Nephron progenitor cell (in vitro differentiated cells): Measurements from ENCODE around the gene CEACAM6.
A peak's percentile ranks its signal among the peaks of the same experiment; 100 is the strongest.

Experiments
- DNase-seq: peaks from one replicate; pipeline ENCODE4 v3.0.0; 2021
- H3K27ac Mint-ChIP-seq: 2 replicates; pipeline ENCODE4 v1.8.0; 2021; ENCODE audit warnings: mild to moderate bottlenecking, moderate library complexity, mixed read lengths
- H3K27me3 Mint-ChIP-seq: 2 replicates; pipeline ENCODE4 v1.8.0; 2021; ENCODE audit warnings: mild to moderate bottlenecking, low read depth, mixed read lengths; ENCODE audit not compliant: poor library complexity
- H3K36me3 Mint-ChIP-seq: 2 replicates; pipeline ENCODE4 v1.8.0; 2021; ENCODE audit warnings: low read depth, mixed read lengths
- H3K4me1 Mint-ChIP-seq: 2 replicates; pipeline ENCODE4 v1.8.0; 2021; ENCODE audit warnings: mixed read lengths
- H3K4me3 Mint-ChIP-seq: 2 replicates; pipeline ENCODE4 v1.8.0; 2021; ENCODE audit warnings: mild to moderate bottlenecking, moderate library complexity, mixed read lengths
- H3K9me3 Mint-ChIP-seq: 2 replicates; pipeline ENCODE4 v1.8.0; 2021; ENCODE audit warnings: mild to moderate bottlenecking, moderate library complexity, mixed read lengths
- TF ChIP-seq, protein P1 (sequence below): fragments of 200-600 bp; sonication (generic); IDR thresholded peaks from 2 replicates; pipeline ENCODE4 v1.5.0; 2021; ENCODE audit warnings: antibody characterized with exemption

Gene CEACAM6

DNA sequence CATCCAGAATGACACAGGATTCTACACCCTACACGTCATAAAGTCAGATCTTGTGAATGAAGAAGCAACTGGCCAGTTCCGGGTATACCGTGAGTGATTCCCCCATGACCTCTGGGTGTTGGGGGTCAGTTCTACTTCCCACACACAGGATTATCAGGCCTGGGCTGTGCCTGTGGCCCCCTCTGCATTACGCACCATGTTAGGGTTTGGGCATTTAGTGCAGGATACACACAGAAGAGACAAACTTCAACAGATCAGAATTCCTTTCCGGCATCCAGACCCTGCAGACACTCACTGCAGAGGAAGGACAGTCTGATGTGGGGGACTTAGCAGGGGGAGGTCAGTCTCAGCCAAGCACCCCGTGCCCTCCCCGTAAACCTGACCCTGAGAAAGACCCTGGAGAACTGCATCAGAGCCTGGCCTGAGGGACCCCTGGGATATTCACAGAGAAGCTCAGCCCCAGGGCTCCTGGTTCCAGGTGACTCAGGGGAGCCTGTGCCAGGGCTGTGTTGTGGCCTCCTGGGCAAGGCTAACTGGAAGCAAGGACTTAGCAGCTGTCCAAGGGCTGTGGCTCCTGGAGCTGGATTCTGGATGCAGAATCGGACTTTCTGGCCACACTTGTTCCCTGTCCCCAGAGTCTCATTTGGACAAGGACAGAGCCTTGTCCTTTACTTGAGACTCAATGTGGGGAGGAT, 45.2 kb upstream of the CEACAM6 start:
- Mint-ChIP-seq H3K36me3 (peaks cover 5% of the 10 kb centered on the region), H3K4me1 (no peaks in the 10 kb centered on the region), H3K27me3 (peaks cover 15% of the 10 kb centered on the region), H3K27ac (no peak overlapping the region), H3K9me3 (peaks cover 92% of the 10 kb centered on the region), H3K4me3 (no peak overlapping the region)
- TF ChIP-seq, protein P1, sequence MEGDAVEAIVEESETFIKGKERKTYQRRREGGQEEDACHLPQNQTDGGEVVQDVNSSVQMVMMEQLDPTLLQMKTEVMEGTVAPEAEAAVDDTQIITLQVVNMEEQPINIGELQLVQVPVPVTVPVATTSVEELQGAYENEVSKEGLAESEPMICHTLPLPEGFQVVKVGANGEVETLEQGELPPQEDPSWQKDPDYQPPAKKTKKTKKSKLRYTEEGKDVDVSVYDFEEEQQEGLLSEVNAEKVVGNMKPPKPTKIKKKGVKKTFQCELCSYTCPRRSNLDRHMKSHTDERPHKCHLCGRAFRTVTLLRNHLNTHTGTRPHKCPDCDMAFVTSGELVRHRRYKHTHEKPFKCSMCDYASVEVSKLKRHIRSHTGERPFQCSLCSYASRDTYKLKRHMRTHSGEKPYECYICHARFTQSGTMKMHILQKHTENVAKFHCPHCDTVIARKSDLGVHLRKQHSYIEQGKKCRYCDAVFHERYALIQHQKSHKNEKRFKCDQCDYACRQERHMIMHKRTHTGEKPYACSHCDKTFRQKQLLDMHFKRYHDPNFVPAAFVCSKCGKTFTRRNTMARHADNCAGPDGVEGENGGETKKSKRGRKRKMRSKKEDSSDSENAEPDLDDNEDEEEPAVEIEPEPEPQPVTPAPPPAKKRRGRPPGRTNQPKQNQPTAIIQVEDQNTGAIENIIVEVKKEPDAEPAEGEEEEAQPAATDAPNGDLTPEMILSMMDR = no peak
- no peak for DNase-seq

DNA sequence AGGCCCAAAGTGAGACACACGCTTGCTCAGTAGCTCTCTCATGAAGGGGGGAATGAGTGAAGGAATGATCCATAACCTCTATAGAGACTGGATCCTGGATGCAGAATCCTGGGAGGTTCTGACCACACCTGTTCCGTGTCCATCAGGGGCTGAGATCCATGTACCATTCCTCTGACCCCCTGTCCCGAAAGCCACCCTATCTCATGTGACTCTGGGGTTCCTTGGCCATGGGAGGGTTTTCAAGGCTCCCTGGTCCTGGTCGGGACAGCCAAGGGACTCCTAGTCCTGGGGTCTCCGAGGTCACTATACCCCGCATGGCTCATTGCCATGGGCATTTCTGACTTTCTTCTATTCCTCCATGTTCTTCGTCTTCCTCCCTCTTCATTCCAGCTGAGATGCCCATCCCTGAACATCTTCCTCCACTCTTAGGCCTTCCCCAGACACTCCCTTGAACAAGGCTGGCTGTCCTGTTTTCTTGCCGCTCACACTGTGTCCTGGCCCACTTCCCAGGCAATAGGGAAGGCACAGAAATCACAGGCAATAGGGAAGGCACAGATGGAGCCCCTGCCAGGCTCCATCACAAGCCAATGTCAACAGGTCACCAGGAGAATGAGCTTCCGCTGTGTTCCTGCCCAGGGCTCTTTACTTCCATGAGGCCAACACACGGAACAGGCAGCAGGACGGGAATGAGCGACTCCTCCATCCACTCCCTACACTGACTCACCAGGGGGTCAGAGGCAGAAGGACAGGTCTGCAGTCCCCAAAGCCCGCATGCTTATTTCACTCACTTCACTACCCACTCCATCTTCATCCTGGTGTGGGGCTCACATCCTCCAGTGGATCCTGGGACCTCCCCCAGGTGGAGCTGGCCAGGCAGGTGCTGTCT, 43.7 kb upstream of the CEACAM6 start:
- Mint-ChIP-seq H3K4me3 (no peak overlapping the region), H3K4me1 (no peaks in the 10 kb centered on the region), H3K27me3 (peaks cover 19% of the 10 kb centered on the region), H3K27ac (peak overlapping the region; percentile 81), H3K36me3 (no peaks in the 10 kb centered on the region), H3K9me3 (peaks cover 90% of the 10 kb centered on the region)
- DNase-seq = no peak
- TF ChIP-seq, protein P1 = no peak

DNA sequence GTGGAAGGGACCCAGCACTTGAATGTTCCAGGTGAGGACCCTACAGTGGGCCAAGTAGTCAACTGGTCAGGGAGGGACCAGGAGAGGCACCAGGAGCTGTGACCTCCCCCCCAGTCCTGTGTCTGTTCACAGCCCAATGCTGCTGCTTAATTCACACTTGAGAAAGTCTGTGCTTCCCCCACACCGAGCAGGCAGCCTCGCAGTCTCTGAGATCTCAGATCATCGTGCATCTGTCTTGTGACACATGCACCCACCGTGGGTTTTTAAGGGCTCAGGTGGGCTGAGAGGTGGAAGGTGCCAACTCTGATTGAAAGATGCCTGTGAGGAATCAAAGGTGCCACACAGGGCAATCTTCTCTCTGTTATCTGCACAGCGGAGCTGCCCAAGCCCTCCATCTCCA, 40.7 kb upstream of the CEACAM6 start:
- Mint-ChIP-seq H3K4me1 (no peaks in the 10 kb centered on the region), H3K9me3 (peaks cover 90% of the 10 kb centered on the region), H3K36me3 (no peaks in the 10 kb centered on the region), H3K27ac (no peak overlapping the region), H3K27me3 (peaks cover 15% of the 10 kb centered on the region), H3K4me3 (no peak overlapping the region)
- TF ChIP-seq, protein P1 = no peak
- no peak for DNase-seq

DNA sequence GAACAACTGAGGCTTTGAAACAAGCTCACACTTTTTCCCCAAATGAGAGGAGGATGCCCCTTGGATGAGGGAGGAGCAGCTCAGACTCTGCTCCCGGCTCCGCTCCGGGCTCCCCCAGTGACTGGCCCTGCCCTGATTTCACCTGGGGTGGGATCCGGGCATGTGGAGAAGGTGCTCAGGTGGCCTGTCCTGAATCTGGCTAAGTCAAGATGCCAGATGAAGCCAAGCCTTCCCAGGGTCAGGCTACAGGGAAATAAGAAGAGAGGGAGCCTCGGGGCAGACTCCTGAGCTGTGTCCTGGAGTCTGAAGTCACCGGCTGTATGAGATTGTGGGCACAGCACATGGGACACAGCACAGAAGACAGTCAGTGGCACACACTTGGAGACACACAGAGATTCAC, 36.6 kb upstream of the CEACAM6 start:
- Mint-ChIP-seq H3K36me3 (no peaks in the 10 kb centered on the region), H3K4me3 (no peak overlapping the region), H3K9me3 (peaks cover 81% of the 10 kb centered on the region), H3K27ac (no peak overlapping the region), H3K4me1 (no peaks in the 10 kb centered on the region), H3K27me3 (peaks cover 6% of the 10 kb centered on the region)
- DNase-seq = no peak
- TF ChIP-seq, protein P1 = no peak

DNA sequence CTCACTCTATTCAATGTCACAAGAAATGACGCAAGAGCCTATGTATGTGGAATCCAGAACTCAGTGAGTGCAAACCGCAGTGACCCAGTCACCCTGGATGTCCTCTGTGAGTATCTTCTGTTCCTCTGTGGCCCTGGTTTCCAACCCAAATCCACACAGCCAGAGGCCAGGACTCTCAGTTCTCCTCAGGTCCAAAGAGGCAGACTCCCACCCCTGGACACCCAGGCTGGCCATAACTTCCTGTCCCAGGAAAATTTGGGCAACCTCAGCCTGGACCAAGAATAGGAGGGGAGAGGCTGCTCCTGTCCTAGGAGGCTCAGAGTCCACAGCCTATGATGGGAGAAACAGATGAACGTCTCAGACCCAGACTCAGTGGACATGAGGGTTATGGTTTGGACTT, 35.2 kb upstream of the CEACAM6 start:
- Mint-ChIP-seq H3K36me3 (no peaks in the 10 kb centered on the region), H3K9me3 (peaks cover 78% of the 10 kb centered on the region), H3K27ac (no peak overlapping the region), H3K4me1 (no peaks in the 10 kb centered on the region), H3K4me3 (no peak overlapping the region), H3K27me3 (peaks cover 5% of the 10 kb centered on the region)
- TF ChIP-seq, protein P1 = no peak
- no peak for DNase-seq
